ENCODE results near the gene RAI1.

RAI1 gene

DNA sequence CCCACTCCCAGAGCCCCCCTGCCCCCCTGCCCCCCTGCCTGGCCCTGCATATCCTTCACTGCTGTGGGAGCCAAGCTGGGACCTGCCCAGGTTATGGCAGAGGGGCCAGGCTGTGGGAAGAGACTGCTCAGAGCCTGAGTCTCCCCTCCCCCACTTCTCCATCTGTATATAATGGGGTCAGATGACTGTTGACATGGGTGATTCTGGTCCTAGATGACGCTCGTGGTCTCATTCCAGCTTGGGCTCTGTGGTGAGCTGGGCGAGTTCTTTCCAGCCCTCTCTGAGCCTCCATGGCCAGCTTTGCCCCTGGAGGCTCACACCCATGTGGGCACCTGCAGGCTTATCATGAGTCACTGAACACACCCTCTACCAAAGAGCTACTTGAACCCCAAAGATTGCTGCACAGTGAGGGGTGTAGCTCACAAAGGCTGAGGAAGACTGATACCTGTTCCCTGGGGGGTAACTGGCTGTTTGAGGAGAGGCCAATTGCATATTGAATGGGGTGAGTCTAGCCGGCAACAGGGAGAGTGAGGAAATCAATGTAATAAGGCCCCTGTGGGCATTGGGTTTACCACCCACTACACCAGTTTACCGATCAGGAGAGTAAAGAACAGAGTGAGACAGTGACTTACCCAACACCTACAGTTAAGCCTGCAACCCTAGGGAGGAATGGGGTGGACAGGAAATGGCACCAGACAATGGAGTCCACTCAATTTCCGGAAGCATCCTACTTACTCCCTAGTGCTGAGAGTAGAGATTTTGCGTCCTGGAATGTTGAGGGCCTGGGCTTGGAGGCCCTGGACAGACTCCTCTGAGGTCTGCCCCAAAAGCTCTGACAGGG lies 159.7 kb downstream of the RAI1 start:
- DNase-seq (ENCODE audit: low read depth in 4 of 4, low spot score in 1 of 4), result no peak

GRCh38 chr17:17841601-17842025 lies 160.4 kb downstream of the RAI1 start:
- no peak for DNase-seq (ENCODE audit: low read depth in 4 of 4, low spot score in 1 of 4)

DNA sequence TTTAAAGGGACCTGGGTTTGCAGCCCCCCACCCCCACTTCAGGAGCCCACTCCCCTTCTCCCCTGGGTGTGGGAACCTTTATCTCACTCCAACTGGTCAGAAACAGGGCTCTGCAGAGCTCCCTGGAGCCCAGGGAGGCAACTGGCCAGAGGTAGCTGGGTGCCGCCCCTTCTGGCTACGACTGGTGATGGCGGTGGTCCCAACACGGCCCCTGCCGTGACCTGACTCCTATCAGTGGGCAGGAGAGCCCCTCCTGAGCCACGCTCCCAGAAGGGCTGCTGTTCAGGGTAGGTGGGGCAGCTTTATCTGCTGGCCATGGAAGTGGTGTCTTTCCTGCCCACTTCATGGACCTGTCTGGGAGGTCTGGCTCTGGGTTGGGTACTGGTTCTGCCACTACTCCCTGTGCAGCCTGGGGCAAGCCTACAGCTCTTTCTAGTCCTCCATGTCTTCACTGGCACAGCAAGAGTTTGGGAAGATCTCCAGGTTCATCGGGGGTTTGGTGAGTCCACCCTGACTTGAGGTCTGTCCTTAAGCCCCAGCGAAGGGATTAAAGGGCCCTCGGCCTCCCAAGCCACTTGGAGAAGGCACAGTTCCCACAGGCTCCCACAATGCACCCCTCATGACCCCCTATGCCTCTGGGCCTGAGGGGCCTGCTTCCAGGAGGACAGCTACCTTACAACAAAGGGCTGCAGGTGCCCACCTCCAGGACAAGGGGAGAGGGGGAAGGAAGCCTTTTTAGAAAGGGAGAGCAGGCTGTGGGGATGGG lies 161.0 kb downstream of the RAI1 start:
- no peak for DNase-seq (ENCODE audit: low read depth in 4 of 4, low spot score in 1 of 4)

GRCh38 chr17:17843096-17843495 lies 161.8 kb downstream of the RAI1 start:
- no peak for DNase-seq (ENCODE audit: low read depth in 4 of 4, low spot score in 1 of 4)

DNA sequence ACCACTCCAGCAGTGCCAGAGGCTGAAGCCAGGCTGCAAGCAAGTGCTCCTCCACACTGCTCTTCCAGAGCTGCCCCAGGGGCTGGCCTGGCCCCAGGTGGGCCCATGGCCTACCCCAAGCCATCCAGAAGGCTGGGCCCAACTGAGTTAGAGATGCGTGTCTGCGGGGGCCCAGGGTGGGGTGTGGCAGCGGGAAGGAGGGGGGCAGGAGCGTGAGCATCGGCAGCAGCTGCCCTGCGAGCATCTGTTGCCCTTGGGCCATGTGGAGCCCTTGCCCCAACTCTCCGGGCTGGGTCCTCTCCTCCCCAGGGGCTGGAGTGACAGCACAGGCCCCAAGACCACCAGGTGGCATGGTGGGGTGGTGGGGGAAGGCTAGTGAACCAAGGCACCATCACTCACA lies 162.8 kb downstream of the RAI1 start:
- DNase-seq (ENCODE audit: low read depth in 4 of 4, low spot score in 1 of 4), result no peak

- DNase-seq (ENCODE audit: low read depth in 4 of 4, low spot score in 1 of 4), result no peak
Measured at GRCh38 chr17:17844500-17844899, 163.2 kb downstream of the RAI1 start.

GRCh38 chr17:17845046-17845775 lies 164.0 kb downstream of the RAI1 start:
- DNase-seq (ENCODE audit: low read depth in 4 of 4, low spot score in 1 of 4), result no peak

- DNase-seq (ENCODE audit: low read depth in 4 of 4, low spot score in 1 of 4), result no peak
Measured at GRCh38 chr17:17846003-17846402, 164.7 kb downstream of the RAI1 start.

- no peak for DNase-seq (ENCODE audit: low read depth in 4 of 4, low spot score in 1 of 4)
Measured at GRCh38 chr17:17846645-17847044, 165.4 kb downstream of the RAI1 start.

DNA sequence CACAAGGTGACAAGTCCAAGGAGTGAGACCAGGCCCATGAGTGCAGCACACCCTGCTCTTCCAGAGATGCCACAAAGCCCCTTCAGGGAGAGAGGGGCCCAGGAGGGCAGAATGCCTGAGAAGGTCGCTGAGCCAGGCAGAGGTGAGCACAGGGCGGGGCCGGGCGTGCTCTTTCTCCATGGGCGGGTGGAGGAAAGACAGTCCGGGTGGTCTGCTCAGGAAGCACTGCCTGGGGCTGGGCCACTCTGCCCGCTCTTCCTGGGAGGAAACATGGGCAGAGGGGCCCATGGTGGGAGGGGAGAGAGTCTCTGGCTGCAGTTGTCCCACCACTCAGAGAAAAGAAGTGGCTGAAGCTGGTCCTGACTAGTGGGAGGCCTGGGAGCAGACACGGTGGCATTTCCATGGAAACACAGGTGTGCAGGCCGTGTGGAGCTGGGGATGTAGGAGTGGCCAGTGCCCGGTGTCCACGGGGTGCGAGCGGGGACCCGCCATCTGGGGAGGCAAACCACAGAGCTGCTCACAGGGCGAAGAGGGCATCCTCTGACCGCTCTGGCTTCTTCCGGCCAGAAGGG lies 165.9 kb downstream of the RAI1 start:
- no peak for DNase-seq (ENCODE audit: low read depth in 4 of 4, low spot score in 1 of 4)

- DNase-seq (ENCODE audit: low read depth in 4 of 4, low spot score in 1 of 4), result no peak
Measured at GRCh38 chr17:17847726-17848125, 166.5 kb downstream of the RAI1 start.

DNA sequence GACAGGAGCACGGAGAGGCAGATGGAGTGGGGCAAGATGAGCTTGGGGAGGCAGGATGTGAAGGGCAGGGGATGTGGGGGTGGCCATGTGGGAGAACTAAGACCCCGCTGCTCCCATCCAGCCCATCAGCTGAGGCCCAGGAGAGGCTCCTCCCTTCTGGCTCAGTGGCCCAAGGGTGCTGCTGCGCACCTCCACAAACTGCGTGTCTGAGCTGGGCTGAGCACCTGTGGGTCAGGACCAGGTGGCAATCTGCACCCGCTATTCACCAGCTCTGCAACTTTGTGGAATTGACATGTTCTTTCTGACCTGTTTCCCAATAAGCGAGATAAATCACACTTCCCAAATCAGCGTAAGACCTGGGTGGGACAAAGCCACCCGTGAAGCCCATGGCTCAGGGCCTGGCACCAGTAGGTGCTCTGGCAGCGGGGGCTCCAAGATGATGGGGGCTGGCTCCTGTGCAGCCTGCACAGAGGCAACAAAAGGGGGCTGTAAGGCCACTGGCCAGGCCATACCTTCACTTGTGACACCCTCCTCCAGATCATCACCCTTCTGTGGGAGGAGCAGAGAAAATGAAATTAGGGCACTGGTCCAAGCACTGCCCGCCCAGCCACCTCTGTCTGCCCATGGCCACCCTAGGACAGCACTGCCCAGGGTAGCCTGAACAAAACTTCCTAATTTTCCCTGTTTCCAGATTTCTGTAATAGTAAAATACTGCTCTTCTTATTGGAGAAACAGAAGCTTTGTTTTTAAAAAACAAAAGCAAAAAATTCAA lies 167.2 kb downstream of the RAI1 start:
- no peak for DNase-seq (ENCODE audit: low read depth in 4 of 4, low spot score in 1 of 4)

DNA sequence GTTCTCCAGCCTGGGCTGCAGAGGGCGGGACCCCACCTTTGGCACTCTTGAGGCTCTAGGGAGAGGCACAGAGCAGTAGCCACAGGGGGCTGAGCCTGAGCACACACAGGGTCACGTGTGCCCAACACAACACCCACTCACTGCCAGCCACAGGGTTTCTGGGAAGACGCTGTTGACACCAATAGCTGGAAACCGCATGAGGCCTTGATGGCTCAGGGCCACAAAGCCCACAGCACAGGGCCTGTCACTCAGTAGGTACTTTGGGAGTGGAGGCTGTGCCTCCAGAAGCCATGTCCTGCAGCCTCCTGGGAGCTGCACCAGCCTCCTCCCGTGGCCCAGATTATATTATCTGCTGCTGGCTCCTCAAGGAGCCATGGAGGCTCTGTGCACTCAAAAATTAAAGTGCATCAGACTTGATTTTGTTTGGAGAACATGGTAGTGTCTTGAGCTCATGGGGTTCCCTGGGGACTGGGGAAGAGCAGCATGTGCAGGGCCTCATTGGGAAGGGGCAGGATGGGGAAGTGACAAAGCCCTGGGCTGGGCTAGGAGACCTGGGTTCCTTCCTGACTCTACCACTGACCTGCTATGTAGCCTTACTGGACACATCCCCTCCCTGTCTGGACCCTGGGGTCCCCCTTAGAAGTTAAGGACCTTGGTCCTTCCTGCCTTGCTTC lies 168.0 kb downstream of the RAI1 start:
- DNase-seq (ENCODE audit: low read depth in 4 of 4, low spot score in 1 of 4), result peak; percentile 55 to 84 (median 63)

- DNase-seq (ENCODE audit: low read depth in 4 of 4, low spot score in 1 of 4), result peak in 2 of 4 experiments; percentile 28 to 42
Measured at GRCh38 chr17:17849845-17850373, 168.7 kb downstream of the RAI1 start.

DNA sequence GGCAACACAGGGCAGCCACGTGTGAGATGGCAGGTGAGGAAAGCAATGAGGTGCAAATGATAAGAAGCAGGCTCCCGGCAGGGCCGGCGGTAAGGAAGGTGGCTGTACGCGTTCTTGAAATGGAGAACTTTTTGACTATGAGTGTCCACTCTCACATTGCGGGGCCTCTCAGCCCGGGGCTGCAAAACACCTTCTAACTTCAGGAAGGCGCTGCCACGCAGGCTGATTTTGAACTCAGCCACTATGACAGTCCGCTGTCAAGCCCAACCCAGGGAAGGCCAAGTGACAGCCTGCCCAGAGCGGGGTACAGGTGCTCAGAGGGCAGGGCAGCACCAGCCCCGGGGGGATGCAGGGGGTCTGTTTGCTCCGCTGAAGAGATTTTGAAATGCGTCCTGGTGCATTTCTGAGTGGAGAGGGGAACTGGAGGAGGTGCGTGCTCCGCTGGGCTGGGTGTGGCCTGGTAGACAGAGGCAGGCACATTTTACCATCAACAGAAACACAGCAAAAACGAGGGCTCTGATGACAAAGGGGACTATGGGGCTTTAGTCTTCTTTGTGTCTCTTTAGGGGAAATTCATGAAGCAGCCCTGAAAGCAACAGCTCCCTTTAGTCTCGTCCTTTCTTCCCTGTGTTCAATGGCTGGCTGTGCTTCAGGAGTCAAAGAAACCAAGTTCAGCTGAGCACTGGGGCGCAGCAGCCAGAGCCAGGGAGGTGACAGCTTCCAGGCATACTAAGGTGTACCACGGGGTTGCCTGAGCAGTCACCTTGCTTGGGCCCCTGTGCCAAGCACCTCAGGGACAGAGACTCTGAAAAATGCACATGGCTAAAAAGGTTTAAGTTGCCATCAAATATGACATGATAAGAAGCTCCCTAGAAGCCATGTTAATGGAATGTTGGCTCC lies 170.1 kb downstream of the RAI1 start:
- DNase-seq (ENCODE audit: low read depth in 4 of 4, low spot score in 1 of 4), result no peak

DNA sequence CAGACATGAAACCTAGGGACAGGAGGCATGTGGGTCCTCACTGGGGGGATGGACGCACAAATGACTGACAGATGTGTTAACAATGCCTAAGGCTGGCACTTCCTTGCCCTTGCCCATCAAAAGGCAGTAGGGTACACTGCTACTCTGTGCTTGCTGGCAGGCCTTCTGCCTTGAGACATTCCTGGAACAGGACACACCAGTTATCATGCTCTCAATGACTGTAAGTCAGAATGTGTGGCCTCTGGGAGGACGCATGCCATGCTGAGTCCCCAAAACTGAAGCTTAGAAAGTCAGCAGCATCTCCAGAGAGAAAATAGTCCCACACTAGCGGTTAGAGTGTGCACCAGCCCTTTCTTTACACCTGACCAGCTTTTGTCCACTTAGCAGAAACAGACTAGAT lies 171.7 kb downstream of the RAI1 start:
- DNase-seq (ENCODE audit: low read depth in 4 of 4, low spot score in 1 of 4), result no peak

DNA sequence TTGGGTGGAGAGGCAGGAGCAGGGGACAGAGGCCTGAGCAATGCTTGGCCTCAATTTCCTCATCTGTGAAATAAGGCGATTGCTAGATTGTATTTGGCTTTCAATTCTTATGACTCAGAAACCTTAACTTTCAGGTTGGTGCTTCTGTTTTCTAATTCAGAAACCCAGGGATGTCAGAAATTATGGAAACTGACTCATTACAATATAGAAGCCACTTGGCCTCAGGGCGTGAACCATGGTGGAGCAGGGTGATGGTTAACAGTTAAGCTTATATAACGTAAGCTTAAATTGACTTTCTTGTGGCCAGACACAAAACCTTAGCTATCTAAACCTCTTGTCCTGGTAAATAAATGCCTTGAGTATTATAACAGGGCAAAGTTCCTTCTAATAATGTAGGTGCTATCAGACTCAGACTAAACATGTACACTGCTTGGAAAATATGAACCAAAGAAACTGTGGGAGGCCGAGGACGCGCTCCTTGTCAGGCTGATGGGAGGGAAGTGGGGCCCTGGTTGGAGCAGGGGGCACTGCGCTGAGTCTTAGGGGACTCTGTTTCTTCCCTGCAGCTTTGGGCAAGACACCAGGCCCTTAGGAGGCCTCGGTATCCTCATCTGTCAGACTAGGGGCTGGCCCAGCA lies 172.7 kb downstream of the RAI1 start:
- DNase-seq (ENCODE audit: low read depth in 4 of 4, low spot score in 1 of 4), result no peak

- DNase-seq (ENCODE audit: low read depth in 4 of 4, low spot score in 1 of 4), result no peak
Measured at GRCh38 chr17:17855976-17856375, 174.7 kb downstream of the RAI1 start.
